ENCODE results near the gene PLPPR5. TPM values are rescaled to one million over a fixed set of nuclear protein-coding genes. Genes with fewer than 3 reads are reported as not detected.

Gene PLPPR5
- total RNA-seq, 1 experiment from 2014 or later, result not detected

DNA sequence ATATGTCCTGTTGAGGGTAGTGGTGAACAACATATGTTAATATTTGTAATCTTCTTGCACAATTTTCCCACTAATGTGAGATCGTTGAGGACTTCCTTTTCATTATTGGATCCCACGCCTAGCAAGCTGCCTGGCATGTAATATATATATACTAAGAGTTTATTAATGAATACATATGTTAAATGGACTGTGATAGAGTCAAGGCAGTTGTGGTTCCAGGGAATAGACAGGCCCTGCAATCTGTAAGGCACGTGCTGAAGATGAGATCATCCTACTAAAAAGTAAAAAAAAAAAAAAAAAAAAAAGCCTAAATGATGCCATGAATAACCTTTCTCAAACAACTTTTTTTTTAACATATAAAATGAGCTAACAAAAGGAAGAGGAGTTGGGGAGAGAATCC lies 28.9 kb downstream of the PLPPR5 start:
- ChIA-PET CTCF (no interaction called here), RAD21 (ENCODE audit: low non-redundant PET in 1 of 2, low total read pairs in 2 of 2, uncharacterized antibody in 2 of 2, unreplicated experiment in 2 of 2) (no interaction called here), POLR2A (no interaction called here)
- Histone ChIP-seq H3K79me2 (ENCODE audit: insufficient read depth, low read length) (no peaks in the 10 kb centered on the region), H2AFZ (ENCODE audit: low read depth, low read length, poor library complexity, severe bottlenecking) (no peak overlapping the region), H3K36me3 (ENCODE audit: control insufficient read depth in 1 of 2, insufficient read depth in 2 of 2, low read length in 2 of 2) (no peaks in the 10 kb centered on the region), H3K27ac (ENCODE audit: low read depth, low read length) (no peak overlapping the region), H3K4me1 (ENCODE audit: control insufficient read depth in 1 of 2, insufficient read depth in 2 of 2, low read length in 2 of 2) (no peaks in the 10 kb centered on the region), H3K9me2 (ENCODE audit: insufficient read depth) (no peaks in the 10 kb centered on the region), H3K4me3 (replicated peaks in 1 of 2; ENCODE audit: low read depth in 1 of 2, low read length in 2 of 2) (no peak overlapping the region), H3K9ac (ENCODE audit: low read length) (no peak overlapping the region), H4K20me1 (ENCODE audit: insufficient read depth) (no peaks in the 10 kb centered on the region), H3K9me3 (ENCODE audit: control insufficient read depth in 1 of 2, insufficient read depth in 1 of 2, low read depth in 1 of 2, low read length in 2 of 2) (no peaks in the 10 kb centered on the region), H3K27me3 (ENCODE audit: insufficient read depth, low read length) (no peaks in the 10 kb centered on the region), H3K4me2 (ENCODE audit: low read length) (no peak overlapping the region)
- ATAC-seq (no peak), DNase-seq (ENCODE audit: low read depth, low spot score) (no peak)
- TF ChIP-seq EZH2phosphoT487 (IDR thresholded peaks at IDR 0.05; ENCODE audit: borderline replicate concordance) (no peak), SIN3A (IDR thresholded peaks at IDR 0.05; ENCODE audit: low read depth) (no peak), ZFX (IDR thresholded peaks at IDR 0.05) (no peak), SP1 (IDR thresholded peaks at IDR 0.05; ENCODE audit: low read depth) (no peak), FOSL1 (IDR thresholded peaks at IDR 0.05; ENCODE audit: low read depth) (no peak), POLR2A (IDR thresholded peaks at IDR 0.05; ENCODE audit: borderline replicate concordance, extremely low read depth, insufficient read depth, insufficient read length) (no peak), SRF (IDR thresholded peaks at IDR 0.05; ENCODE audit: low read depth) (no peak), ELF1 (IDR thresholded peaks at IDR 0.05; ENCODE audit: borderline replicate concordance, low read depth) (no peak), EZH2 (IDR thresholded peaks at IDR 0.05) (no peak), JUND (IDR thresholded peaks at IDR 0.05) (no peak), YY1 (IDR thresholded peaks at IDR 0.05; ENCODE audit: extremely low read depth, insufficient replicate concordance, low read depth, low read length) (no peak), RAD21 (IDR thresholded peaks at IDR 0.05; ENCODE audit: low read depth) (no peak), TCF7L2 (IDR thresholded peaks at IDR 0.05; ENCODE audit: borderline replicate concordance, extremely low read depth, insufficient read depth, insufficient read length) (no peak), POLR2AphosphoS5 (IDR thresholded peaks at IDR 0.05; ENCODE audit: low read depth, low read length) (no peak), CBX3 (IDR thresholded peaks at IDR 0.05; ENCODE audit: low read depth) (no peak)
- TF ChIP-seq, protein P1, sequence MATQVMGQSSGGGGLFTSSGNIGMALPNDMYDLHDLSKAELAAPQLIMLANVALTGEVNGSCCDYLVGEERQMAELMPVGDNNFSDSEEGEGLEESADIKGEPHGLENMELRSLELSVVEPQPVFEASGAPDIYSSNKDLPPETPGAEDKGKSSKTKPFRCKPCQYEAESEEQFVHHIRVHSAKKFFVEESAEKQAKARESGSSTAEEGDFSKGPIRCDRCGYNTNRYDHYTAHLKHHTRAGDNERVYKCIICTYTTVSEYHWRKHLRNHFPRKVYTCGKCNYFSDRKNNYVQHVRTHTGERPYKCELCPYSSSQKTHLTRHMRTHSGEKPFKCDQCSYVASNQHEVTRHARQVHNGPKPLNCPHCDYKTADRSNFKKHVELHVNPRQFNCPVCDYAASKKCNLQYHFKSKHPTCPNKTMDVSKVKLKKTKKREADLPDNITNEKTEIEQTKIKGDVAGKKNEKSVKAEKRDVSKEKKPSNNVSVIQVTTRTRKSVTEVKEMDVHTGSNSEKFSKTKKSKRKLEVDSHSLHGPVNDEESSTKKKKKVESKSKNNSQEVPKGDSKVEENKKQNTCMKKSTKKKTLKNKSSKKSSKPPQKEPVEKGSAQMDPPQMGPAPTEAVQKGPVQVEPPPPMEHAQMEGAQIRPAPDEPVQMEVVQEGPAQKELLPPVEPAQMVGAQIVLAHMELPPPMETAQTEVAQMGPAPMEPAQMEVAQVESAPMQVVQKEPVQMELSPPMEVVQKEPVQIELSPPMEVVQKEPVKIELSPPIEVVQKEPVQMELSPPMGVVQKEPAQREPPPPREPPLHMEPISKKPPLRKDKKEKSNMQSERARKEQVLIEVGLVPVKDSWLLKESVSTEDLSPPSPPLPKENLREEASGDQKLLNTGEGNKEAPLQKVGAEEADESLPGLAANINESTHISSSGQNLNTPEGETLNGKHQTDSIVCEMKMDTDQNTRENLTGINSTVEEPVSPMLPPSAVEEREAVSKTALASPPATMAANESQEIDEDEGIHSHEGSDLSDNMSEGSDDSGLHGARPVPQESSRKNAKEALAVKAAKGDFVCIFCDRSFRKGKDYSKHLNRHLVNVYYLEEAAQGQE (IDR thresholded peaks at IDR 0.05; ENCODE audit: low read depth), result no peak
- TF ChIP-seq, protein P2, sequence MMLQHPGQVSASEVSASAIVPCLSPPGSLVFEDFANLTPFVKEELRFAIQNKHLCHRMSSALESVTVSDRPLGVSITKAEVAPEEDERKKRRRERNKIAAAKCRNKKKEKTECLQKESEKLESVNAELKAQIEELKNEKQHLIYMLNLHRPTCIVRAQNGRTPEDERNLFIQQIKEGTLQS (IDR thresholded peaks at IDR 0.05), result no peak
- intact Hi-C loops (cut with micrococcal nuclease), result no loop called here
- no TSS peak for BruUV-seq (replicated peaks)
